Nucleus accumbens (tissue), 56 donors: ENCODE data around the gene PLPP6.
"Not testable (repeated sequence)": the region's sequence is repeated elsewhere in the genome, so short reads cannot be mapped to it uniquely, and the experiment has no call there.

ENCODE experiments used
- DNase-seq, 56 donors: peaks; one replicate each; lab custom pipeline; 2025; lab: John Stamatoyannopoulos, UW

PLPP6 gene

GRCh38 chr9:4662108-4662988, at the start of gene PLPP6:
Gene PLPP6 (plus strand): TSS chr9:4662294. CDS start chr9:4662376, 82 bp downstream.
- DNase-seq: peak in 55 of 56 donors; percentile 33 to 90 (median 71)

GRCh38 chr9:4614627-4615026, 47.5 kb upstream of the PLPP6 start:
- DNase-seq: no peak

GRCh38 chr9:4615251-4615650, 46.8 kb upstream of the PLPP6 start:
- DNase-seq: no peak

DNA sequence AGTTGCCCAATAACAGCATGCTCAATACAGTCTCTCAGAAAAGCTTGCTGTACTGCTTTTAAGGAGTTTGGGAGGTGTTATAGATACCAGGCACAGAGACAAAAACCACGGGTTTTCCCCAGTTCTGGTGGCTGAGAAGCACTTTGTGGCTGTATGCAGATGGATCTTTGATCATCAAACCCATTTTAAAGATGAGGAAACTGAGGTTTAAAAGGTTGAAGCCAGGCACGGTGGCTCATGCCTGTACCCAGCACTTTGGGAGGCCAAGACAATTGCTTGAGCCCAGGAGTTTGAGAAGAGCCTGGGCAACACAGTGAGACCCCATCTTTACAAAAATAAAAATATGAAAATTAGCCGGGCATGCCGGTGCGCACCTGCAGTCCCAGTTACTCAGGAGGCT, 46.3 kb upstream of the PLPP6 start:
- DNase-seq: no peak

GRCh38 chr9:4617752-4618151, 44.3 kb upstream of the PLPP6 start:
- DNase-seq: no peak

DNA sequence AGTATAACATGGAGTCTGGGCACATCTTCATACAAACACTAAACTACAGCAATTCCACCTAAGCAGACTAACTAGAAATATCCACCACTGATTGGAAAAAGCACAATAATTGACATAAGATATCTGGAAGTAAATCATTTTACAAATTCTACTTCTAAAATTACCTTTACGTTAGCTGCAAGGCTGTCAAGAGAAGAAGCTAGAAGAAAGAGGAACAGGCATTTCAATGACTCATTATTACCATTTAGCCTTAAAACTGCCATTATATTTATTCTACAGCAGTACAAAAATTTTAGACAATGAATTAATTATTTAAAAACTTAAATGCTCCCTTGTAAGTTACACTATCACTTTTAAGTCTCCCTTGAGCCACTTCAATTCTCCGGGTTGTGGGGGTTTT, 43.4 kb upstream of the PLPP6 start:
- no peak for DNase-seq

GRCh38 chr9:4620057-4620765, 41.9 kb upstream of the PLPP6 start:
- DNase-seq: no peak

- DNase-seq: no peak
Observed at GRCh38 chr9:4620881-4621555, 41.1 kb upstream of the PLPP6 start.

- no peak for DNase-seq
Observed at GRCh38 chr9:4622016-4622415, 40.1 kb upstream of the PLPP6 start.

GRCh38 chr9:4630836-4631235, 31.3 kb upstream of the PLPP6 start:
- no peak for DNase-seq

DNA sequence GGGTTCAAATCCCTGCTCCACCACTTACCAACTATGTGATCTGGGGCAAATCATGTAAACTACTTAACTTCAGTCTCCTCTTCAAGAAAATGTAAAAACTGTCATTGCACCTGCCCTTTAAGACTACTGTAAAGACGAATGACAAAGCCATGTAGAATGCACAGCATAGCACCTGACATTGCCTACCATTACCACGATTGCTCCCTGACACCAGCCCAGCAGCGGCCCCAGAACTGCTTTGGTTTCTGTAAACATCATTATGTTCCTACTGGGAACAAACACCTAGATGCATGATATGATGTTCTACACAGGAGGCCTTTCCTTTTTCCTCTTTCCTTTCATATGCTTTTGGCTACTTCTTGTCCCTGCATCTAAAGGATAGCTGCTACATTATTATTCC, 23.1 kb upstream of the PLPP6 start:
- no peak for DNase-seq

DNA sequence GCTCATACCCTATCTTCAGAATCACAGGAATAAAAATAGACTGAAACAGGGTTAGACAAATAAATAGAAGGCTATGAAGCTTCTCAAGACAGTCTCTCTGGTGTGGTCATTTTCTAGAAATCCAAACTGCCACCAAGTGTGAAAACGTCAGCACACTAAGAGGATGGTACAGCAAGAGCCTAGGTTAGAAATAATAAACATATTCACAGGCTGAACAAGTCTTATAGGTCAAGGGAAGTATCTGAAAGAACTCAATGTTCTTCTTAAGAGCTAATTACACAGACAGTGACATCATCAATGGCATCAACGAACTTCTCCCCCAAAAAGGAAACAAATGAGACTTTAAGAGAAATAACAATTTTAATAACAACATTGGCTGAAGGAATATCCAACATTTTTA, 22.7 kb upstream of the PLPP6 start:
- no peak for DNase-seq

DNA sequence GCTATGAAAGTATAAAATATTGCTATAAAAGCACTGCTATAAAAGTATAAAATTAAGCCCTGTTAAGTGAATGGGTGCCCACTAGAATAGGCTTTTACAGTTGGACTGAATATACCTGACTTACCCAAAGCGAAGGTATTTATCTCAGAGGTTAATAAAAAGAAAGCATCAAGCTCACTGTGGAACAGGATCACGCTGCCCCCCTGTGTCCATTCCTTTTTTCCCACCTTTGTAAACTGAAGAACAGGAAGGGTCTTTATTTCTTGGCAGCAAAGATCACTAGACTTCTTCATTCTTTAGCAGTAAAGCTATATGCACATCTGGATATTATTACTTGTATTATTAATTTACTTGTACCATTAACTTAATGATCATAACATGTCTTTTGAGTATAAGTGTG, 22.1 kb upstream of the PLPP6 start:
- DNase-seq: peak in 2 of 56 donors; percentile 1 to 20

DNA sequence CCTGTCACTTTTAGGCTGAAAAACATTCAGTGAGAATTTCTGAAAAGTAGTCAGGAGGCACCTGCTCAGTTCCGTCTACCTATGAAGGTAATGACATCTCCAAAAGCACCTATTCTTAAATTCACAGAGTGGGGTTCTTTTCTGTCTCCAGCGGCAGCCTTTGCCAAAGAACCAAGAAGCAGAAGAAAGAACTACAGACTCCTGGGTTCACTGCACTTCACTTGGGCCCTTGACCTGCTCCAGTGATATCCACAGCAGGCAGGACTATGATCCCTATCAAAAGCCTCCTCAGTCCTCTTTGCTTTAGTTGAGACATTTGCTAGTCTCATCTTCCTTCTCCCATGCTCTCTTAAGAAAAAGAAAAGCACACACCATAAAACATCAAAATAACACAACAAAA, 19.7 kb upstream of the PLPP6 start:
- no peak for DNase-seq

GRCh38 chr9:4654084-4654483, 8.0 kb upstream of the PLPP6 start:
- DNase-seq: no peak

DNA sequence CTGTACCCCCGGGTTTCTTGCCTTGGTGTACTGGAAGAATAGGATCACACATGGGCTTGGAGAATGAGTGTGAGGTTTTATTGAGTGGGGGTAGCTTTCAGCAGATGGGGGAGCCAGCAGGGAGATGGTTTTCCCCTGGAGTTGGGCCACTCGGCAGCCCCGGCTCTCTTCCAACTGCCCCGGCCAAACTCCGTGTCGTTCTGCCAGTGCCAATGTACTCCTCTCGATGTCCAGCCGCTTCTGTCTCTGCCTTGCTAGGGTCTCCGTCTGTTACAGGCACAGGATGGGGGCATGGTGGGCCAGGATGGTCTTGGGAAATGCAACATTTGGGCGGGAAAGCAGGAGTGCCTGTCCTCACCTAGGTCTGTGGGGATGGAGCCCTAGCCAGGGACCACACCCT, 7.6 kb upstream of the PLPP6 start:
- DNase-seq: no peak

DNA sequence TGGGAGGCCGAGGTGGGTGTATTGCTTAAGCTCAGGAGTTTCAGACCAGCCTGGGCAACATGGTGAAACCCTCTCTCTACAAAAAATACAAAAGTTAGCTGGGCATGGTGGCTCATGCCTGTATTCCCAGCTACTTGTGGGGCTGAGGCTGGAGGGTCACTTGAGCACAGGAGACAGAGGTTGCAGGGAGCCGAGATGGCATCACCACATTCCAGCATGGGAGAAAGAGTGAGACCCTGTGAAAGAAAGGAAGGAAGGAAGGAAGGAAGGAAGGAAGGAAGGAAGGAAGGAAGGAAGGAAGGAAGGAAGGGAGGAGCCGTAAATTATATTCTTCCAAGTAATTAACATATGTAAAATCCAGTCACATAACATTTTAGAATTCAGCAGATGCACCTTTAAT, 5.9 kb upstream of the PLPP6 start:
- DNase-seq: not testable (repeated sequence)

GRCh38 chr9:4656621-4657020, 5.5 kb upstream of the PLPP6 start:
- DNase-seq: no peak

DNA sequence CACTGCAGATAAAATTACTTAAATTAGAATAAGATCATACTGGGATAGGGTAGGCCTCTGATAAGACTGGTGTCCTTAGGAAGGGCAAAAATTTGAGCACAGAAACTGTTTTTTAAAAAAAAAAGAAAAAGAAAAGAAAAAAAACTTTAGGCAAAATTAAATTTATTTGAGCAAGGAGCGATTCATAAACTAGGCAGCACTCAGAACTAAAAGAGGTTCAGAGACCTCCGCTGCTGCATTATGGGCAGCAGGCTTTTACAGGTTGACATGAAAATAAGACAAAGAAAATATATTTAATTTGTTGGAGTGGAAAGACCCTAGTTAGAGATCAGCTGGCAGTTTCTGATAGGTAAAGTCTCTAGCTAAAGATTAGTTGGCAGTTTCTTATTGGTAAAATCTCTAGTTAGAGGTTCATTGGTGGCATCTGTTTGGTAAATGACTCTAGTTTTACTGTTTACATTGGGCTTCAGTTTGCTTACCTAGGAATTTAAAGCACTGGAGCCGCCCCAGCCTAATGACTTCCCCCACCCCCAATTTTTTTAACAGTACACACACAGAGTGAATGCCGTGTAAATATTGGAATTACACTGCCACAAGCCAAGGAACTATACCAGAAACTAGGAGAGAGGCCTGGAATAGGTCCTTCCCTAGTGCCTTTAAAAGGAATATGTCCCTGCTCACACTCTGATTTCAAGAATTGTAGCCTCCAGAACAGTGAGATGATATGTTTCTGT, 4.5 kb upstream of the PLPP6 start:
- DNase-seq: no peak

DNA sequence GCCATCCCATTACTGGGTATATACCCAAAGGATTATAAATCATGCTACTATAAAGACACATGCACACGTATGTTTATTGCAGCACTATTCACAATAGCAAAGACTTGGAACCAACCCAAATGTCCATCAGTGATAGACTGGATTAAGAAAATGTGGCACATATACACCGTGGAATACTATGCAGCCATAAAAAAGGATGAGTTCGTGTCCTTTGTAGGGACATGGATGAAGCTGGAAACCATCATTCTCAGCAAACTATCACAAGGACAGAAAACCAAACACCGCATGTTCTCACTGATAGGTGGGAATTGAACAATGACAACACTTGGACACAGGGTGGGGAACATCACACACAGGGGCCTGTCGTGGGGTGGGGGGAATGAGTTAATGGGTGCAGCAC, 1.4 kb upstream of the PLPP6 start:
- not testable (repeated sequence) for DNase-seq

GRCh38 chr9:4661165-4661564, 929 bp upstream of the PLPP6 start:
- no peak for DNase-seq
